SW 1271 (cell line): ENCODE results near the gene SCN1A.
"Not testable (repeated sequence)": the region's sequence is repeated elsewhere in the genome, so short reads cannot be mapped to it uniquely, and the experiment has no call there.

Experiments
- DNase-seq, 2 experiments: peaks; one replicate each; lab custom pipeline; 2025; lab: John Stamatoyannopoulos, UW

SCN1A gene

DNA sequence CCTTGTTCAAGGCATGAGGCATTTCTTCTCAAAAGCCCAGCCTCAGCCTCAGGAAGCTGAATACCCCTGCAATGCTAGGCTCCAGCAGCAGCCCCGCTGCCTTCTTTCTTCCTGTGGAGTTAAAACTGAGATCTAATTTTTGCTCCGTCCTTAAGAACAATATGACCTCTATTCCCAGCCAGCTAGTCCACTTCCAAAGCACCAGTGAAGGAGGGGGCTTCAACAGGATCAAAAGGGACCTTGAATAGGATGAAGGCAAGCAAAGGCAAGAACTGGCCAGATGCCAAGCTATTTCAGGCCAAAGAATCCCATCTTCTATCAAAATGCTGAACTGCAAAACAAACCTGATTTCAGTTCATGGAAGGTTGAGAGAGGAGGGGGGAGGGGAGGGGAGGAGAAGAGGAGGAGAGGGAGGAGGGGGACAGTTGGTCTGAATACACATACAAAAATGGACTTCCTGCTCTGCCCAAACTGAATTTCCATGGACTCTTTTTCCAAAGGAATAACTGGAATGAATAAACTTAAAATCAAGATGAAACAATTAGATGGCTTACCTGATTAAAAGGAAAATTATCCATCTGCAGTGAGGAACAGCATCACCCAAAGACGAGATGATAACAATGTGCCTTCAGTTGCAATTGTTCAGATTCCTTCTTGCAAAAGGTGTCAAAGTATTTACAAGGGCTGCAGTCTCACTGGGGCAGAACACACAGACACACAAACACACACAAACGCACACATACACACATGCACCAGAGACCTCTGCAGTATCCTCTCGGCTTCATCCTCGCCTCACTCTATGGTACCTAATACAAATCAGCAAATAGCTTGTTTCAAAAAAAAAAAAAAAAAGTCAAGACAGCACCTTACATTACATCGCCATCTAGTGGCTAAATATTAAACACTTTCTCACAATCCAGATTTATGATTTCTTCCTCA, at the start of gene SCN1A:
Gene SCN1A, minus strand, starts transcription at position 804 of the 939 bp plus-strand sequence. CDS start 54,399 bp downstream, outside the sequence.
- peak in 1 of 2 experiments; percentile 63 for DNase-seq

- no peak for DNase-seq
Measured at GRCh38 chr2:166173263-166173662, 45.4 kb upstream of the SCN1A start.

- DNase-seq, result no peak
Measured at GRCh38 chr2:166171216-166171615, 43.4 kb upstream of the SCN1A start.

DNA sequence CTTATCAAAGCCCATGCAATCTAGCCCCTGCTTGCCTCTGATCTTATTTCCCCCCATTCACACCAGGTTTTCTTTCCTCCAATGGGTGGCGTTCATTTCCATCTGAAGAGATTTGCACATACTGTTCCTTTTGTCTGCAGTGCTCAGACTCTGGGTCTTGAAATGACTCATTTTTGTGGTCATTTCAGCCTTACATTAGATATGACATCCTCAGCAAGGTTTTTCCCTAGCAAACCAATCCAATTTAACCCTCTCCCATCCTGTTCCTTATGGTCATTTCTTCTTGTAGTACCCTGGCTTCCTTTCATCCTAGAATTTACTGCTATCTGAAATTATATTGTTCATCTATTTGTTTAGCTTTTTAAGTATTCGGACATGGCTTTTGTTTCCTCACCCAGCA, 42.5 kb upstream of the SCN1A start:
- DNase-seq, result no peak

GRCh38 chr2:166167449-166167848, 39.6 kb upstream of the SCN1A start:
- DNase-seq, result no peak

- no peak for DNase-seq
Measured at GRCh38 chr2:166163775-166164174, 36.0 kb upstream of the SCN1A start.

DNA sequence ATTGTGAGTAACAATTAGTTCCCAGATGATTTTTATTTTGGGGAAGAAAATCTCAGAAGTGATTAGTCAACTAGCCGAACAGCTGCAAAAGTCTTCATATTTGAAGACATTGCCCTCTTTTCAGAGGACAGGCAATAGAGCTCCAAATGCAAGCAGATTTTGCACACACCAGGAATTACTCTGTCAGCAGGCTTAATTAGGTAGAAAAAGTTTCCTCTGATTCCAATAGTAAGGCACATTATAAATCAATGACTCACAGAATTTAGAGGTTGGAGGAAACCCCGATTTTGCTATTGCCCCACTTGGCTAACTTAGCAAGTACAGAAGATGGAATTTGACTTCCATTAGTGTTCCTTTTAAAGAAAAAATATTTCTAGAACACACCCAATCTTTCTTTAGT, 30.7 kb upstream of the SCN1A start:
- DNase-seq, result no peak

DNA sequence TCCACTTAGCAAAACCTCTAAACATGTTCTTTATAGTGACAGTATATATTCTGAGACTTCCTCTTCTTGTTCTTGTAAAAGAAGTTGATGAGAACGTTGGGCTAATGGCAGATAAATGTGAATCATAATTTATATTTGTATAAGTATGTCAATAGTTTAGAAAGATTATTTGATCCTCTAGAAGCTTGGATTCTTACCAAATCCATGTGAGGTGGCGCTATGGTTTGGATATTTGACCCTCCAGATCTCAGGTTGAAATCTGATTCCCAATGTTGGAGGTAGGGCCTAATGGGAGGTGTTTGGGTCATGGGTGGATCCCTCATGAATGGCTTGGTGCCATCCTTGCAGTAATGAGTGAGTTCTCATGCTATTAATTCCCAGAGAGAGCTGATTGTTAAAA, 29.8 kb upstream of the SCN1A start:
- no peak for DNase-seq

DNA sequence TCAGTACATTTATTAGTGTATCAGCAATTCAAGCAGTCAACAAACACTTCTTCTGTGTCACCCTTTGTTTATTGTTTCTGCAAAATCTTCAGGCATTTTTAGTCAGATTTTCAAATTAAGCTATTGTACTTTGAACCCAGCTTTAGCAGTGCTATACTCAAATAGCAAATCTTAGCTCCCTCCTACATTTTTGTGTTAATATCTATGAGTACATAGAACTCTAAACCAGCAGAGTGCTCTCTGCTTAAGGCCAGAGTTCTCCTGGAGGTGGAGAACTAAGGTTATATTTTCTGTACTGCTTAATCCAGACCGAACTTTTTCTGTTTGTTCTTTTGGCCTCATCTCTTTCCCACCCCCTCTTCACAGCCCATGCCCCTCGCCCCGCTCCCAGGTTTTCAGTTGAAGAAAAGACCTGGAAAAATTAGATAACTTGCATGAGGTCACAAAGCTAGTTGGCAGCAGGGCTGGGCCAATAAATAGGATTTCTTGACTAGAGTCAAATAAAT, 29.2 kb upstream of the SCN1A start:
- DNase-seq, result no peak

- DNase-seq, result no peak
Measured at GRCh38 chr2:166155589-166155988, 27.8 kb upstream of the SCN1A start.

DNA sequence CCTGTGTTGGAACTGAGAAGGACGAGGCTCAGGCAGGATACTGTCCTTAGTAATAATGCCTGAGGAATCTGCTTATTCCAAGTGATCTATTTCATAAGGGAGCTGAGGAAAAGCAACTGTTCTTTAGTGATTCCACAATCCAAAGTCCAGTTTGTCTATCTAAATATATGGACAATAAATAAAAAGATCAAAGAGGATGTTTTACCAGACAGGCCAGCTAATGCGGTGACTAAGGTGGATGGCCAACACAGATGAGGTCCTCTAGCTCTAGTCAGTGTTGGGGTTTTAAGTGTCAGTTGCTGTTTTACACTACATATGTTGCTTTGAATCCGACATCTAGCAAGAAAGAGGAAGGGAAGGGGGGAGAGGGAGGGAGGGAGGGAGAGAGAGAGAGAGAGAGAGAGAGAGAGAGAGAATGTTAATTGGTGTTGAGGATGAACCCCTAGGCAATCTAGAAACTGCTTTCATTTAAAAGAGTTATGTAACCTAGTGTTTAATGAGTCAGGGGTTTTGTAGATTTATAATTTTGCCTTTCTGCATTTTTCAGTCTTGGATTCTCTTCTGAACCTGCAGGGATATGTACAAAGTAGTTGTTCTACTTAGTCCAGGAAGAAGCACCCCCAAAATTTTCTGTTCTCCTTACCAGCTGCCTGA, 27.0 kb upstream of the SCN1A start:
- DNase-seq, result no peak

DNA sequence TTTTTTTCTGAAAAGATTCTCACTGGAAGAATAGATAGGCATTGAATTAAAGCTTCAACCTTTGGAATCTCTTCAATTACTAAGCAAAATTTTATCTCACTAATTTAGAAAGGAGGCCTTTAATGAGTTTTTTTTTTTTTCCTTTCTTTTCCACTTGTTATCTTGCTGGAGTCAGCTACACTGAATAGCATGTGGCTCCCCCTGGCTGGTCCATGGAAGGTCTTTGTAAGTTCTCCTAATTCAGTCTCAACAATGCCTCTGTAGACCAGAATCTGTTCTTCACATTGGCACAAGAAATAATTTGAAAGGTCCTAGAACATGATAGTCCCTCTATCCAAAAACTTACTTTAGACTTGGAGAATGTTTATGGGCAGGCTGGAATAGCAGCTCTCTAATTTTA, 24.2 kb upstream of the SCN1A start:
- no peak for DNase-seq

DNA sequence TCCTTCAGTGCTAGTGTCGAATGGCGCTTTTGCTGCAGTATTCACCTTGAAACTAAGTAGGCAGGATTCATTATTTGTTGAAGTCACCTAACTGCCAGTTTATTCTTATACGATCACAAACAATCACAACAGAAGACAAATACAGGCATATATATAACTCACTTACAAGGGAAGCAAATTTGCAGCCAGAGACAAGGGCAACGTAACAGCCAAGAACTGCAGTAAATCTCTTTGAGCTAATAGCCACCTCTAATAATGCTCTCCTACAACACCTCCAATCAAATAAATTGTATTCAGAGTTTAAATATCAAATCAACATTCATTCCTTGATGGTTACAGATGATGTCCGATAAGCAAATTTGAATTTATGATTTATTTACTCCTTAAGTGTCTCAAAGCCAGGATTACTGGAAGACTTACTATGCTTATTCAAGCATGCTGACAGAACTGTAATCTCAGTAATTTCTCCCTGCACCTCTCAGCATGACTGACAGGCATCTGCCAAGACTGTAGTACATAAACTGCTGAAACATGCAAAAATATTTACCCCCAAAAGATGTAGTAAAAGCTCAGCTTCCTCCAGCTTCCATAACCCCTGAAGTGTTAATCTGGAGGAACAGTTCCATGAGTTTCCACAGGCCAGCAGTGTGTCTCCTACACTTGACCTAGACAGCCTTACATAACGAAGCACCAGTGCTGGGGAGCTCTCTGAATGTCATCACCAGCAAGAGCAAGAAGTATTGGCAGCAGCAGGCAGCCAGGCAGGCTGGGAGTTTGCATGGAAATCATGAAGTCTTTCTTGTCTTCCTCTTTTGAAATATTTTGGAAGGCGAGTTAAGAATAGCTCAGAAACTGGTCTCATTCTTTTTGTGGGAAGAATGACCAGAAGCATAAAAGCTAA, 20.9 kb upstream of the SCN1A start:
- DNase-seq, result no peak

GRCh38 chr2:166147883-166148282, 20.1 kb upstream of the SCN1A start:
- no peak for DNase-seq

GRCh38 chr2:166144071-166144470, 16.3 kb upstream of the SCN1A start:
- no peak for DNase-seq

DNA sequence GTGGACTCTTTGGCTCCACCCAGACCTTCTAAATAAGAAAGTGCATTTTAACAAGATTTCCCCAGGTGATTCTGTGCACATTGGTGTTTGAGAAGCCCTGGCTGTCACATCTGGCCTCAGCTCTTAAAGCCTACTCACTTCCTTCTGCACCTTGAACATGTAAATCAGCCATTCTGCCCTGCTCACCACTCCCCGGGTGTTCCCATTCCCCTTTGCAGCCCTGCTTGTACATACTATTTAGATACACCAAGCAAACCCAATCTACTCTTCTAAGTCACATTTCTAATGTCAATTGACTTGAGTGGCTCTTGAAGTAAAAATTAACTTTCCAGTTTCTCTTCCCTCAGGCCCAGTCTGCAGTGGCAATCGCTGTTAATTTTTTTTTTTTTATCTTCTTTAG, 13.1 kb upstream of the SCN1A start:
- no peak for DNase-seq

DNA sequence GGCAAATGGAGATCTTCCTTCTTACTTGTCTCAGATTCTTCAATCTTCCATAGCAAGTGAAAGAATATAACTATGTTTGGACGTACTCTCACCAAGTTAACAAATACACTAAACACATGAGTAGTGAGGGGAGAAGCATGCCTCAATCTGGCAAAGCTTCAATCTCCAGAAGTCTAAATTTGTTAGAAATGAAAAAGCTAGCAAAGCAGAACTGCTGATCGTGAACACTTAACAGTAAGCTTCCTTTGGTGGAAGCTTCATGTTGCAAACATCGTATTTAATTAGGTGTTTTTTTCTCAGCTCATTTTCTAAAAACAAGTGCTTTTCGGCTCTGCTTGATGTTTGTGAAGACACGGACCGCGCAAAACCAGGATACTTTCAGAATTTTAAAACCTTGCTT, 12.7 kb upstream of the SCN1A start:
- DNase-seq, result no peak

- not testable (repeated sequence) for DNase-seq
Measured at GRCh38 chr2:166139479-166139878, 11.7 kb upstream of the SCN1A start.

GRCh38 chr2:166138667-166139066, 10.8 kb upstream of the SCN1A start:
- no peak for DNase-seq

DNA sequence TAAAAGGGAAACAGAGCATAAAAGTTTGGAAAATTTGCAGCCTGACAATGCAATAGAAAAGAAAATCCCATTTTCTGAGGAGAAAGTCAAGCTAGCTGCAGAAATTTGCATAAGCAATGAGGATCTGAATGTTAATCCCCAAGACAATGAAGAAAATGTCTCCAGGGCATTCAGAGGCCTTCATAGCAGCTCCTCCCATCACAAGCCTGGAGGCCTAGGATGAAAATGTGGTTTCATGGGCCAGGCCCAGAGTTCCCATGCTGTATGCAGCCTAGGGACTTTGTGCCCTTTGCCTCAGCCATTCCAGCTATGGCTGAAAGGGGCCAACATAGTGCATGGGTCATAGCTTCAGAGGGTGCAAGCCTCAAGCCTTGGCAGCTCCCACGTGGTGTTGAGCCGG, 10.3 kb upstream of the SCN1A start:
- no peak for DNase-seq

GRCh38 chr2:166137331-166137730, 9.5 kb upstream of the SCN1A start:
- DNase-seq, result no peak

GRCh38 chr2:166135849-166136258, 8.0 kb upstream of the SCN1A start:
- no peak for DNase-seq
